IMR-90 (cell line): ENCODE results near the gene ANKRD44. TPM values are rescaled to one million over a fixed set of nuclear protein-coding genes. Genes with fewer than 3 reads are reported as not detected.

Experiments used
- ATAC-seq: fragments of 200-7000 bp; cut with Tn5 transposase; 2 replicates; pipeline ENCODE4 v1.9.1; 2020; ENCODE audit warnings: low read depth, mild to moderate bottlenecking, moderate library complexity
- BruUV-seq: library from RNA; stranded (reverse); fragments of 400-500 nt; replicated peaks from 2 replicates; lab custom pipeline; 2021; lab: Mats Ljungman, UMichigan
- CTCF ChIA-PET: fragments of 300-600 bp; formaldehyde crosslinking; extraction: SDS; loops from one replicate; lab custom pipeline; 2021; ENCODE audit warnings: antibody characterized with exemption; lab: Yijun Ruan, JAX
- POLR2A ChIA-PET: fragments of 300-600 bp; sonication (Branson Sonifier 250); formaldehyde crosslinking; loops from one replicate; lab custom pipeline; 2022; ENCODE audit warnings: antibody characterized with exemption; ENCODE audit not compliant: unreplicated experiment; lab: Charles Lee
- DNase-seq: peaks from one replicate; pipeline ENCODE4 v3.0.0; 2013
- H2AFZ ChIP-seq: replicated peaks from 2 replicates; pipeline ENCODE3; 2013; ENCODE audit warnings: low read length, mild to moderate bottlenecking; ENCODE audit not compliant: poor library complexity
- H2AK5ac ChIP-seq: 2 replicates; pipeline ENCODE4 v1.6.1; 2013; ENCODE audit warnings: low read depth, low read length, inconsistent platforms
- H2AK9ac ChIP-seq: replicated peaks from 2 replicates; pipeline ENCODE3; 2013; ENCODE audit warnings: mild to moderate bottlenecking, low read depth, low read length, moderate library complexity; ENCODE audit not compliant: poor library complexity
- H2BK120ac ChIP-seq: 2 replicates; pipeline ENCODE4 v1.6.1; 2013; ENCODE audit warnings: low read depth, low read length, inconsistent platforms
- H2BK15ac ChIP-seq: 3 replicates; pipeline ENCODE4 v1.6.1; 2013; ENCODE audit warnings: low read depth, low read length, inconsistent platforms
- H2BK20ac ChIP-seq: 2 replicates; pipeline ENCODE4 v1.6.1; 2013; ENCODE audit warnings: low read depth, mild to moderate bottlenecking, inconsistent platforms, low read length, moderate library complexity
- H2BK5ac ChIP-seq: 2 replicates; pipeline ENCODE4 v1.6.1; 2013; ENCODE audit warnings: mild to moderate bottlenecking, low read depth, low read length, inconsistent platforms; ENCODE audit not compliant: poor library complexity, severe bottlenecking
- H3K14ac ChIP-seq: replicated peaks from 2 replicates; pipeline ENCODE4 v1.6.1; 2013; ENCODE audit warnings: low read depth, low read length, inconsistent platforms
- H3K18ac ChIP-seq: 2 replicates; pipeline ENCODE4 v1.6.1; 2013; ENCODE audit warnings: low read depth, low read length, control low read depth
- H3K23ac ChIP-seq: 2 replicates; pipeline ENCODE4 v1.6.1; 2013; ENCODE audit warnings: low read depth, low read length, inconsistent platforms
- H3K27ac ChIP-seq: 2 replicates; pipeline ENCODE4 v1.5.1; 2013; ENCODE audit warnings: mild to moderate bottlenecking, control low read depth, low read length; ENCODE audit not compliant: insufficient read depth
- H3K27me3 ChIP-seq: 2 replicates; pipeline ENCODE4 v1.6.1; 2013; ENCODE audit warnings: low read length; ENCODE audit not compliant: control insufficient read depth, insufficient read depth
- H3K36me3 ChIP-seq: 2 replicates; pipeline ENCODE4 v1.6.1; 2013; ENCODE audit warnings: low read length, mixed read lengths; ENCODE audit not compliant: control insufficient read depth, insufficient read depth
- H3K4ac ChIP-seq: 2 replicates; pipeline ENCODE4 v1.6.1; 2013; ENCODE audit warnings: low read depth, low read length, inconsistent platforms
- H3K4me1 ChIP-seq: 2 replicates; pipeline ENCODE4 v1.6.1; 2013; ENCODE audit warnings: low read length, mixed read lengths; ENCODE audit not compliant: control insufficient read depth, insufficient read depth
- H3K4me2 ChIP-seq: 2 replicates; pipeline ENCODE4 v1.6.1; 2013; ENCODE audit warnings: low read depth, mild to moderate bottlenecking, control low read depth, low read length, moderate library complexity
- H3K4me3 ChIP-seq: 2 replicates; pipeline ENCODE4 v1.5.1; 2013; ENCODE audit warnings: low read depth, mild to moderate bottlenecking, control low read depth, low read length, moderate library complexity; ENCODE audit not compliant: insufficient read depth
- H3K56ac ChIP-seq: 2 replicates; pipeline ENCODE4 v1.6.1; 2013; ENCODE audit warnings: low read length, inconsistent platforms; ENCODE audit not compliant: insufficient read depth; ENCODE audit errors: extremely low read depth
- H3K79me1 ChIP-seq, 2 experiments: 2 replicates each; pipeline ENCODE4 v1.6.1; 2013; ENCODE audit warnings: low read length in 2 of 2, inconsistent platforms in 1 of 2, low read depth in 1 of 2
- H3K9ac ChIP-seq: 2 replicates; pipeline ENCODE4 v1.6.1; 2013; ENCODE audit warnings: low read depth, low read length, control low read depth
- H3K9me1 ChIP-seq: 2 replicates; pipeline ENCODE4 v1.6.1; 2013; ENCODE audit warnings: low read length, inconsistent platforms; ENCODE audit not compliant: insufficient read depth
- H3K9me3 ChIP-seq: 2 replicates; pipeline ENCODE4 v1.6.1; 2013; ENCODE audit warnings: low read length; ENCODE audit not compliant: control insufficient read depth, insufficient read depth
- H4K20me1 ChIP-seq: 2 replicates; pipeline ENCODE4 v1.6.1; 2013; ENCODE audit warnings: low read length, inconsistent platforms; ENCODE audit not compliant: insufficient read depth
- H4K5ac ChIP-seq: 2 replicates; pipeline ENCODE4 v1.6.1; 2013; ENCODE audit warnings: mild to moderate bottlenecking, low read depth, low read length, control low read depth
- H4K8ac ChIP-seq, 2 experiments: 2 replicates each; pipeline ENCODE4 v1.6.1; 2013; ENCODE audit warnings: low read depth in 2 of 2, low read length in 2 of 2, control low read depth in 1 of 2, inconsistent platforms in 1 of 2
- H4K91ac ChIP-seq: 2 replicates; pipeline ENCODE4 v1.6.1; 2013; ENCODE audit warnings: low read depth, low read length, inconsistent platforms; ENCODE audit not compliant: insufficient read depth
- BHLHE40 ChIP-seq: fragments of 150-350 bp; IDR thresholded peaks from 2 replicates; pipeline ENCODE4 v1.6.1; 2016; ENCODE audit warnings: mild to moderate bottlenecking, low read depth, low read length
- CEBPB ChIP-seq: IDR thresholded peaks from 2 replicates; pipeline ENCODE4 v1.6.1; 2012; ENCODE audit warnings: low read depth, low read length, improper control_type of control experiment
- CHD1 ChIP-seq: IDR thresholded peaks from 2 replicates; pipeline ENCODE4 v1.6.1; 2012; ENCODE audit warnings: low read depth, low read length, improper control_type of control experiment
- CTCF ChIP-seq: conservative IDR thresholded peaks from 2 replicates; pipeline ENCODE4 v1.5.1; 2012; ENCODE audit warnings: mild to moderate bottlenecking, low read depth, low read length, improper control_type of control experiment
- ELK1 ChIP-seq: fragments of 150-350 bp; IDR thresholded peaks from 2 replicates; pipeline ENCODE4 v1.6.1; 2016; ENCODE audit warnings: low read depth, mild to moderate bottlenecking, low read length, moderate library complexity, borderline replicate concordance
- FOS ChIP-seq: fragments of 150-350 bp; IDR thresholded peaks from 2 replicates; pipeline ENCODE4 v1.6.1; 2016; ENCODE audit warnings: low read depth, low read length
- MAFK ChIP-seq: IDR thresholded peaks from 2 replicates; pipeline ENCODE4 v1.6.1; 2012; ENCODE audit warnings: low read depth, low read length, improper control_type of control experiment
- MAZ ChIP-seq: IDR thresholded peaks from 2 replicates; pipeline ENCODE4 v1.6.1; 2012; ENCODE audit warnings: low read depth, mild to moderate bottlenecking, low read length, improper control_type of control experiment, moderate library complexity, borderline replicate concordance
- MXI1 ChIP-seq: IDR thresholded peaks from 2 replicates; pipeline ENCODE4 v1.6.1; 2012; ENCODE audit warnings: low read depth, mild to moderate bottlenecking, low read length, moderate library complexity, borderline replicate concordance
- NFE2L2 ChIP-seq: fragments of 150-350 bp; IDR thresholded peaks from 2 replicates; pipeline ENCODE4 v1.6.1; 2016; ENCODE audit warnings: low read depth, mild to moderate bottlenecking, low read length
- POLR2A ChIP-seq: IDR thresholded peaks from 2 replicates; pipeline ENCODE4 v1.6.1; 2012; ENCODE audit warnings: mild to moderate bottlenecking, low read depth, low read length
- RAD21 ChIP-seq: IDR thresholded peaks from 2 replicates; pipeline ENCODE4 v1.6.1; 2012; ENCODE audit warnings: low read length, improper control_type of control experiment
- RCOR1 ChIP-seq: IDR thresholded peaks from 2 replicates; pipeline ENCODE4 v1.6.1; 2012; ENCODE audit warnings: mild to moderate bottlenecking, low read length, improper control_type of control experiment; ENCODE audit not compliant: insufficient replicate concordance
- SMC3 ChIP-seq: fragments of 150-350 bp; IDR thresholded peaks from 2 replicates; pipeline ENCODE4 v1.6.1; 2016; ENCODE audit warnings: low read depth, mild to moderate bottlenecking, antibody characterized with exemption, low read length, moderate library complexity
- USF2 ChIP-seq: fragments of 150-350 bp; IDR thresholded peaks from 2 replicates; pipeline ENCODE4 v1.6.1; 2017; ENCODE audit warnings: mild to moderate bottlenecking, antibody characterized with exemption, low read length, low read depth
- WGBS, 2 experiments: methylation state at CpG; one replicate each; pipeline versions ENCODE4 v1.1.5 to v1.1.7; 2013; ENCODE audit warnings: missing lambda C conversion rate in 2 of 2; ENCODE audit not compliant: insufficient read length in 1 of 2; ENCODE audit errors: extremely low coverage in 2 of 2; 5-methylcytosine and 5-hydroxymethylcytosine counted together
- dilution Hi-C: fragments of 300-500 bp; cut with HindIII; formaldehyde crosslinking; loops from one replicate; pipeline ENCODE4 v1.14.3; 2018; ENCODE audit warnings: low sequenced_read_pairs; ENCODE audit not compliant: unreplicated experiment
- in situ Hi-C: fragments of 300-500 bp; cut with MboI; formaldehyde crosslinking; loops from 3 replicates; pipeline ENCODE4 v1.14.3; 2019; ENCODE audit warnings: low sequenced_read_pairs, inconsistent platforms, mixed read lengths
- intact Hi-C: fragments of 100-400 bp; cut with micrococcal nuclease; formaldehyde crosslinking; loops from 2 replicates; pipeline ENCODE4 v1.10.0; 2022
- polyA plus RNA-seq, 3 experiments: library from polyadenylated mRNA; depleted of rRNA; stranded (reverse); fragments of >200 nt; gene quantifications; 2 replicates each; pipeline ENCODE4 v1.2.3, GENCODE V29; 2012; ENCODE audit warnings: low replicate concordance in 1 of 3
- total RNA-seq: library from RNA; depleted of rRNA; stranded (reverse); fragments of >200 nt; gene quantifications from 2 replicates; pipeline ENCODE4 v1.2.3, GENCODE V29; 2012

ANKRD44 gene
- total and polyA plus RNA-seq, 2 of the 4 experiments (the other 2 are of a cell fraction): 5.2 to 15.6 TPM

- no peak overlapping the region for H3K27ac ChIP-seq
- H3K9me1 ChIP-seq: no peaks in the 10 kb centered on the region
- no peak overlapping the region for H3K18ac ChIP-seq
- H4K5ac ChIP-seq: no peak overlapping the region
- no peaks in the 10 kb centered on the region for H4K20me1 ChIP-seq
- no peak overlapping the region for H2BK15ac ChIP-seq
- H2BK5ac ChIP-seq: no peak overlapping the region
- no peaks in the 10 kb centered on the region for H3K36me3 ChIP-seq
- H3K14ac ChIP-seq: no peak overlapping the region
- no peak overlapping the region for H2AK5ac ChIP-seq
- 90% methylated on average over 2 of the region's 8 CpGs; no CpG with 5 or more reads in 1 of the 2 experiments for WGBS, 2 experiments
- H3K4me1 ChIP-seq: peaks cover 8% of the 10 kb centered on the region
- in situ Hi-C loops (no loop called here), intact Hi-C loops (no loop called here), dilution Hi-C loops (no loop called here)
- H2BK120ac ChIP-seq: peak overlapping the region; percentile 4; the same call in 1 of the 2 replicates
- H3K56ac ChIP-seq: no peak overlapping the region
- ChIA-PET POLR2A (no interaction called here), CTCF (interaction anchor here (1.0 to 2.5 kb wide), 4 partner anchors 125 to 195 kb away, joined by 3 to 8 read pairs (median 4); no protein-coding TSS in a partner anchor)
- peak overlapping the region; percentile 84; the same call in 1 of the 2 replicates for H3K23ac ChIP-seq
- no peak overlapping the region for H3K4ac ChIP-seq
- no TSS peak for BruUV-seq
- no peaks in the 10 kb centered on the region; the same call in 1 of the 2 replicates for H3K27me3 ChIP-seq
- peak overlapping the region; percentile 83 for H3K4me2 ChIP-seq
- peaks cover 0 to 13% of the 10 kb centered on the region in 2 experiments; a peak in 2 of 4 replicates for H3K79me1 ChIP-seq
- no peak overlapping the region for H2BK20ac ChIP-seq
- ATAC-seq (no peak), DNase-seq (no peak)
- H3K4me3 ChIP-seq: peak overlapping the region; percentile 98
- H2AFZ ChIP-seq: peak overlapping the region; percentile 96
- no peak overlapping the region for H4K91ac ChIP-seq
- H3K9me3 ChIP-seq: no peaks in the 10 kb centered on the region
- no peak overlapping the region for H4K8ac ChIP-seq
- H2AK9ac ChIP-seq: peak overlapping the region; percentile 71
- 0 out of 2 replicates have a peak overlapping the region, but pooled peaks have one; percentile 72 for H3K9ac ChIP-seq
- TF ChIP-seq BHLHE40 (no peak), MAFK (no peak), NFE2L2 (no peak), RAD21 (no peak), RCOR1 (no peak), USF2 (no peak), CTCF (no peak), FOS (no peak), MXI1 (no peak), CEBPB (no peak), ELK1 (no peak), POLR2A (no peak), SMC3 (no peak), CHD1 (no peak), MAZ (no peak)
Observed at GRCh38 chr2:197308996-197309690, 1.4 kb downstream of the ANKRD44 start.
